HG03432 (cell line): Measurements from ENCODE around the gene PDGFA.

Experiments
- ATAC-seq: cut with Tn5 transposase; IDR thresholded peaks from one replicate; pipeline ENCODE4 v1.9.1; 2021; ENCODE audit warnings: mild to moderate bottlenecking, moderate library complexity; ENCODE audit not compliant: unreplicated experiment

The PDGFA gene

GRCh38 chr7:475951-476441 is 43.6 kb downstream of the PDGFA start:
- ATAC-seq: no peak

DNA sequence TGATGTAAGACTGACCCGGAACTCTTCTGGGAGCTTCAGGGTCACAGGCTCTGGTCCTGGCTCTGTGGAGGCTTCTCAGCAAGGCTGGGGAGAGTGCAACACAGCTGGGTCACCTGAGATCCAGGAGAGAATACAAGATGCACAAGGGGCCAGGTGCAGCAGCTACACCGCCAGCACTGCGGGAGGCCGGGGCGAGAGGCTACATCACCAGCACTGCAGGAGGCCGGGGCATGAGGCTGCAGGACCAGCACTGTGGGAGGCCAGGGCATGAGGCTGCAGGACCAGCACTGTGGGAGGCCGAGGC is 44.3 kb downstream of the PDGFA start:
- ATAC-seq: no peak

DNA sequence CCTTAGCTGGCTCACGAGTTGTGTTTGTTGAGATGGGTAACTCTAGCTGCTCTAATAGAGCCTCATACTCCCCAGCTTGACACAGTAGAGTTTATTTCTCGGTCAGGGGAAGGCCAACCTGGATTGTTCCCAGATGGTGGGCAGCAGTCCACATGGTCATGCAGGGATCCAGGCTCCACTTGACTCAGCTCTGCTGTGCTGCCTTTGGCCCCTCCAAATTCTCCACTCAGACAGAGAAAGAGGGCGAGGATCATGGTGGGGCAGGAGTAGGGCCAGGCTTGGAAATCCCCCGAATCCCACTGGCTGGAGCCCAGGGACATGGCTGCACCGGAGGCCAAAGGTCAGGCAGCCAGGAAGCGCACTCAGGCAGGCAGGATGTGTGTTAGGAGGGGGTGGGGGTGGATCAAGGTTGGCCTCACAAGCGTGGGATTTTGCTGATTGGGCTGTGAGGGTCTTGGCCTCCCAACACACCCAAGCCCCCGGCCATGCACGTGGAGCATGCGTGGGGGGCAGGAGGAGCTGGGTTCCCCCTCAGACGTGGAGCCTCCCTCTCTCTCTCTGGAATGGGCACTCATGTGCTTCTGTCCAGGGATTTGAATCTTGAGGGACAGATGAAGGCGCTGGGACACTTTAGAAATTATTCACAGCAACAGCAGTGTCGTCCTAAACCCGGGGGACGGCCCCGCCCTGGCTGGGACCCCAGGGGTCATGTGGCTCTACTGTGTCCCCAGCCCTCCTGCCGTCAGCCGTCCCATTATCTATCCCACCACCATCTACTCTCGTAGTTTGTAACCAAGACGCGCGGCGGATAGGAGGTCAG is 44.8 kb downstream of the PDGFA start:
- ATAC-seq: no peak

GRCh38 chr7:473870-474604 is 45.6 kb downstream of the PDGFA start:
- no peak for ATAC-seq

DNA sequence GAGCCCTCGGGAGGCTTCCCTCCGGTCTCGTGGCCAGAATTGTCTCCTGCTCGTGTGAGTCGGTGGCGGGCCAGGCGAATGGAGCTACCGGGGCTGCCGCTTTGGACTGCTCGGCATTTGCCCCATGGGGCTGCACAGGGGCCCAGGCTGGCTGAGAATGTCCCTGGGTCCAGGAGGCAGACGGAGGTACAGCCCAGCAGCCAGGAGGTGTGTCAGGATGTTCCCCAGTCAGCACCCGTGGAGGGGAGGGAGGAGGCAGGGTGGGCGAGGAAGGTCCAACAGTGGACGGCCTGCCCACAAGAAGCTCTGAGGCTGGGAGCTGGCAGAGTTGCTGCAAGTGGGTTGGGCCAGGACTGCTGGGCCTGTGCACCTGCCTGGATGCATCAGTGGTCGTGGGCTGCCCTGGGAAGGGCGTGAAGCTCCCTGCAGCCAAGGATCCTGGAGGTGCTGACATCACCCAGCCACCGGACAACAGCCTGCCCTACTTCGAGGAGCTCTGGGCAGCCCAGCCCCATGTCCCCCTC is 46.4 kb downstream of the PDGFA start:
- no peak for ATAC-seq

GRCh38 chr7:472640-472957 is 47.0 kb downstream of the PDGFA start:
- no peak for ATAC-seq

- no peak for ATAC-seq
These were observed 47.6 kb downstream of the PDGFA start for GRCh38 chr7:471866-472639.

GRCh38 chr7:471191-471865 is 48.3 kb downstream of the PDGFA start:
- no peak for ATAC-seq

DNA sequence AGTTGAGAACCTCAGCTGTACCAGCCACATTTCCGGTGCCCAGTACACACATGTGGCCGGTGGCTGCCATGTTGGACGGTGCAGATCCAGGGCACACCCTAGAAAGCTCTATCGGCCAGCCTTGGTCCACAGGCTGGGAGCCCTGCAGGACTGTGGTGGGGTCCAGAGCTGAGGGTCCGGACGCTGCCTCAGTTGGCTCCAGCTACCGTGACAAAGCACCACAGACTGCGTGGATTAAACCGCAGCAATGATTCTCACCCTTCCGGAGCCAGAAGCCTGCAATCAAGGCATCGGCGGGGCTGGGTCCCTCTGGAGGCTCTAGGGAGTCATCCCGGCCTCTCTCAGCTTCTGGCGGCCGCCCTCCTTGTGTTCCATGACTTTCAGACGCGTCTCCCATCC is 50.1 kb downstream of the PDGFA start:
- no peak for ATAC-seq

- ATAC-seq: no peak
These were observed 50.7 kb downstream of the PDGFA start for GRCh38 chr7:468681-469562.

- ATAC-seq: no peak
These were observed 51.6 kb downstream of the PDGFA start for GRCh38 chr7:467856-468545.

DNA sequence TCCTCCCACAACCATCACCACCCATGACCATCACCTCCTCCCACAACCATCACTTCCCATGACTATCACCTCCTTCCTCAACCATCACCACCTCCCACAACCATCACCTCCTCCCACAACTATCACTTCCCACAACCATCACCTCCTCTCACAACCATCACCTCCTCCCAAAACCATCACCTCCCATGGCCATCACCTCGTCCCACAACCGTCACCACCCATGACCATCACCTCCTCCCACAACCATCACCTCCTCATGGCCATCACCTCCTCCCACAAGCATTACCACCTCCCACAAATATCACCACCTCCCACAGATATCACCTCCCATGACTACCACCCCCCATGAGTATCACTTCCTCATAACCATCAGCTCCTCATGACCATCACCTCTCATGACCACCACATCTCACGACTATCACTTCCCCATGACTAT is 52.2 kb downstream of the PDGFA start:
- ATAC-seq: no peak

- no peak for ATAC-seq
These were observed 53.0 kb downstream of the PDGFA start for GRCh38 chr7:466465-467191.

DNA sequence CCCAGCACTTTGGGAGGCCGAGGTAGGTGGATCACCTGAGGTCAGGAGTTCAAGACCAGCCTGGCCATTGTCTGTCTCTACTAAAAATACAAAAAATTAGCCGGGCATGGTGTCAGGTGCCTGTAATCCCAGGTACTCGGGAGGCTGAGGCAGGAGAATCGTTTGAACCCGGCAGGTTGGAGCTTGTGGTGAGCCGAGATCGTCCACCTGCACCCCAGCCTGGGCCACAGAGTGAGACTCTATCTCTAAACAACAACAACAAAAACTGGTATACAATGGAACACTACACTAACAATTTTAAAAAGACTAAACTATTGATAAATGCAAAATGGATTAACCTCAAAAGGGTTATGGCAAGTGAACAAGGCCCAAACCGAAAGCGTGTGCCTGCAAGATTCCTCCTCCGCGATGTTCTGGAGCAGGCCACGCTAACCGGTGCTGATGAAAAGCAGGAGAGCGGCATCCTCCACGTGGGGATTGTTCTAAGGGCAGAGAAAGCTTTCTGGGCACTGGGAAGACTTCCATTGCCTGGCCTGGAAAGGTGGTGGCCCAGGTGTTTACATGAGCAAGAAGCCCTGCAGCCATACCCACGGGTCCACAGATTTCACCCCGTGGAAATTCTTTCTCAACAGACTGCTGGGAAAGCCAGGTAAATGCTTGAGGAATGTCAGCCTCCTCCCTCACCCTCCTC is 53.8 kb downstream of the PDGFA start:
- ATAC-seq: no peak

GRCh38 chr7:464454-465401 is 54.9 kb downstream of the PDGFA start:
- ATAC-seq: no peak

DNA sequence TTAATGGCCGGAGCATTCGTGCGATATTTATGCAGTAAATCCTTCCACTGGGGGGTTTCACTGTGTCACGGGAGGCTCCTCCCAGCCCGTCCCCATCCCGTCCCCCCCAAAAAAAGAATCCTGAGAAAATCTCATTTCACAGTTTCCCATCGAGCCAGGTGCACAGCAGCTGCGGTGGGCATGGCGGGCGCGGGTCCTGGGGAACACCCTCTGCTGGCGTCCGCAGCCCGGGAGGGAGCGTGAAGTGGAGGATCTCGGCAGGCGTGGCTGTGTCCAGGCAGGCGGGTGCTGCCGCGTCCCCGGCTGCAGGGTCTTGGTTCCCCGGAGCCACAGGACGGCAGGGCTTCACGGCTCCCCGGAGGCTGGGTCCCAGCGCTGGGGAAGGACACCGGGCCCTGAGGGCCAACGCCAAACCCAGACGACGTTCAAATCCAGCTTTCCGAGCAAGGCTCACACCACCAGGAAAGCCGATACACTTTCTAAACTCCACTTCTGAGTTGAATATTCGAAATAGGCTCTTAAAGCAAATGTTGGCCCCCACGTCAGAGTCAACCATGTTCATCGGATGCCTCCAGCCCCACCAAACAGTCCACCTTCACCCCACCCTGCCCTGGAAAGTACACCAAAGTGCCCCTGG is 55.7 kb downstream of the PDGFA start:
- ATAC-seq: no peak
